K562 (cell line): ENCODE results near the gene STUB1. TPM values are rescaled to one million over a fixed set of nuclear protein-coding genes. Genes with fewer than 3 reads are reported as not detected.

Source experiments
- ATF7 ChIP-seq: fragments of 450-650 bp; IDR thresholded peaks from 2 replicates; pipeline ENCODE4 v1.7.1; 2014; ENCODE audit warnings: mild to moderate bottlenecking, moderate library complexity
- CTBP1 ChIP-seq: fragments of 450-650 bp; IDR thresholded peaks from 2 replicates; pipeline ENCODE4 v1.6.1; 2016; ENCODE audit warnings: borderline replicate concordance
- GABPA ChIP-seq: fragments of 200-800 bp; sonication (Bioruptor generic); conservative IDR thresholded peaks from 2 replicates; pipeline ENCODE4 v1.6.1; 2016; ENCODE audit warnings: low read depth, missing genetic modification characterization, missing compliant biosample characterization
- HDAC2 ChIP-seq: fragments of 450-650 bp; IDR thresholded peaks from 2 replicates; pipeline ENCODE4 v1.6.1; 2016; ENCODE audit warnings: mild to moderate bottlenecking
- MYC ChIP-seq, 2 experiments: fragments of 250-450 bp in 1 of 2; sonication (Bioruptor Pico) in 1 of 2; IDR thresholded peaks; 2 replicates each; pipeline versions ENCODE4 v1.5.1 to v1.6.1; 2012 to 2021; ENCODE audit warnings: low read depth in 2 of 2, borderline replicate concordance in 1 of 2, improper control_type of control experiment in 1 of 2, low read length in 1 of 2, mild to moderate bottlenecking in 1 of 2, moderate library complexity in 1 of 2
- NR2C2 ChIP-seq, 2 experiments: fragments of 200-800 bp in 1 of 2; sonication (Bioruptor generic) in 1 of 2; sonication (generic) in 1 of 2; formaldehyde crosslinking in 1 of 2; IDR thresholded peaks; 2 replicates each; pipeline versions ENCODE4 v1.6.1 to v1.8.0; 2016 to 2022; ENCODE audit warnings: mild to moderate bottlenecking in 1 of 2, missing compliant biosample characterization in 1 of 2, missing genetic modification characterization in 1 of 2, missing genetic modification reagents in 1 of 2
- PHF8 ChIP-seq: fragments of 200-600 bp; sonication (generic); IDR thresholded peaks from 2 replicates; pipeline ENCODE4 v1.6.1; 2012; ENCODE audit warnings: mixed run types, mild to moderate bottlenecking, inconsistent platforms, low read length, moderate library complexity, borderline replicate concordance
- PML ChIP-seq: IDR thresholded peaks from 2 replicates; pipeline ENCODE4 v1.6.1; 2012; ENCODE audit warnings: low read length, inconsistent platforms
- POU5F1 ChIP-seq: fragments of 150-350 bp; IDR thresholded peaks from 2 replicates; pipeline ENCODE4 v1.6.1; 2014; ENCODE audit warnings: borderline replicate concordance, low read length, low read depth, mild to moderate bottlenecking; ENCODE audit not compliant: partially characterized antibody
- RBBP5 ChIP-seq: fragments of 200-600 bp; sonication (generic); IDR thresholded peaks from 2 replicates; pipeline ENCODE4 v1.6.1; 2012; ENCODE audit warnings: borderline replicate concordance, mild to moderate bottlenecking, low read length, control low read depth, inconsistent platforms; ENCODE audit not compliant: insufficient read depth, poor library complexity, severe bottlenecking
- RBFOX2 ChIP-seq: fragments of 200-400 bp; formaldehyde crosslinking; IDR thresholded peaks from 2 replicates; pipeline ENCODE4 v1.6.1; 2017; ENCODE audit warnings: low read depth, mild to moderate bottlenecking, low read length, moderate library complexity
- SPI1 ChIP-seq: IDR thresholded peaks from 2 replicates; pipeline ENCODE4 v1.6.1; 2011; ENCODE audit warnings: low read depth, low read length, control low read depth, borderline replicate concordance
- ZBTB7A ChIP-seq: IDR thresholded peaks from 2 replicates; pipeline ENCODE4 v1.6.1; 2011; ENCODE audit warnings: low read depth, mild to moderate bottlenecking, low read length, moderate library complexity, borderline replicate concordance; ENCODE audit not compliant: control insufficient read depth
- ZNF24 ChIP-seq: fragments of 450-650 bp; IDR thresholded peaks from 2 replicates; pipeline ENCODE4 v1.6.1; 2016
- ZNF79 ChIP-seq: fragments of 250-450 bp; sonication (Bioruptor Pico); IDR thresholded peaks from 2 replicates; pipeline ENCODE4 v1.4.0; 2020; ENCODE audit warnings: low read depth, mild to moderate bottlenecking, moderate library complexity
- polyA plus RNA-seq, 8 experiments: library from polyadenylated mRNA; depleted of rRNA in 4 of 8; stranded (reverse) in 5 of 8; unstranded in 3 of 8; fragments of >200 nt; fragmentation: Nextera tagmentation in 2 of 8; fragmentation: Illumina TruSeq in 1 of 8; extraction: Ambion mirVana in 2 of 8; extraction: Trizol in 1 of 8; gene quantifications; 2 replicates each; pipeline versions ENCODE4 v1.2.1 to v1.2.3, GENCODE V29; 2011 to 2014; ENCODE audit warnings: inconsistent platforms in 1 of 8, missing spikeins in 1 of 8
- total RNA-seq, 7 experiments: library from RNA; depleted of rRNA in 6 of 7; stranded (reverse); fragments of >200 nt in 6 of 7; fragmentation: Illumina TruSeq in 2 of 7; extraction: Trizol in 2 of 7; gene quantifications; 2 replicates each; pipeline versions ENCODE4 v1.2.1 to v1.2.3, GENCODE V29; 2011 to 2021; ENCODE audit warnings: low replicate concordance in 1 of 7
- TF ChIP-seq, protein P1 (sequence below): fragments of 250-450 bp; sonication (Bioruptor Pico); IDR thresholded peaks from 2 replicates; pipeline ENCODE4 v1.4.0; 2020; ENCODE audit warnings: mild to moderate bottlenecking
- TF ChIP-seq, protein P2 (sequence below): sonication (generic); formaldehyde crosslinking; IDR thresholded peaks from 2 replicates; pipeline ENCODE4 v1.9.0; 2022; ENCODE audit warnings: mild to moderate bottlenecking, missing genetic modification reagents

The STUB1 gene
- total and polyA plus RNA-seq, 9 of the 15 experiments (the other 6 are each of a cell fraction or from before 2014, with no cell fraction given), result 10.6 to 251 (median 152) TPM

- TF ChIP-seq, protein P1, sequence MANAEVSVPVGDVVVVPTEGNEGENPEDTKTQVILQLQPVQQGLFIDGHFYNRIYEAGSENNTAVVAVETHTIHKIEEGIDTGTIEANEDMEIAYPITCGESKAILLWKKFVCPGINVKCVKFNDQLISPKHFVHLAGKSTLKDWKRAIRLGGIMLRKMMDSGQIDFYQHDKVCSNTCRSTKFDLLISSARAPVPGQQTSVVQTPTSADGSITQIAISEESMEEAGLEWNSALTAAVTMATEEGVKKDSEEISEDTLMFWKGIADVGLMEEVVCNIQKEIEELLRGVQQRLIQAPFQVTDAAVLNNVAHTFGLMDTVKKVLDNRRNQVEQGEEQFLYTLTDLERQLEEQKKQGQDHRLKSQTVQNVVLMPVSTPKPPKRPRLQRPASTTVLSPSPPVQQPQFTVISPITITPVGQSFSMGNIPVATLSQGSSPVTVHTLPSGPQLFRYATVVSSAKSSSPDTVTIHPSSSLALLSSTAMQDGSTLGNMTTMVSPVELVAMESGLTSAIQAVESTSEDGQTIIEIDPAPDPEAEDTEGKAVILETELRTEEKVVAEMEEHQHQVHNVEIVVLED, result peak; percentile 78
- TF ChIP-seq HDAC2 (no peak), PHF8 (peak; percentile 76; the same call in 1 of the 2 replicates), SPI1 (0 out of 2 replicates have a peak, but pooled peaks have one; percentile 17), RBBP5 (peak; percentile 60), GABPA (tag) (peak; percentile 99), ZBTB7A (peak; percentile 96; the same call in 1 of the 2 replicates), ATF7 (peak; percentile 80), RBFOX2 (peak; percentile 79), ZNF79 (CRISPR knock-in tag) (no peak), MYC (IDR thresholded peaks at IDR 0.05; ENCODE audit: low read depth, low read length) (peak; percentile 88), MYC (CRISPR knock-in tag; IDR thresholded peaks at IDR 0.05; ENCODE audit: borderline replicate concordance, low read depth) (no peak), NR2C2 (CRISPR knock-in tag; IDR thresholded peaks at IDR 0.05) (peak; percentile 68; the same call in 1 of the 2 replicates), NR2C2 (tag; IDR thresholded peaks at IDR 0.05) (peak; percentile 87), POU5F1 (no peak), PML (peak; percentile 18; the same call in 1 of the 2 replicates), ZNF24 (peak; percentile 73; the same call in 1 of the 2 replicates), CTBP1 (peak; percentile 92)
- TF ChIP-seq, protein P2, sequence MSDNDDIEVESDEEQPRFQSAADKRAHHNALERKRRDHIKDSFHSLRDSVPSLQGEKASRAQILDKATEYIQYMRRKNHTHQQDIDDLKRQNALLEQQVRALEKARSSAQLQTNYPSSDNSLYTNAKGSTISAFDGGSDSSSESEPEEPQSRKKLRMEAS, result peak; percentile 29; the same call in 1 of the 2 replicates
These were observed 12.3 kb upstream of the STUB1 start, which contains the start of gene RHOT2 (continued) for GRCh38 chr16:667780-668518.
